ENCODE results near the gene RDH13. TPM values are rescaled to one million over a fixed set of nuclear protein-coding genes. Genes with fewer than 3 reads are reported as not detected.
"Not testable (repeated sequence)": the region's sequence is repeated elsewhere in the genome, so short reads cannot be mapped to it uniquely, and the experiment has no call there.

RDH13 gene
- total RNA-seq, 4 donors from 2014 or later: 28.4 to 125 (median 61.7) TPM

DNA sequence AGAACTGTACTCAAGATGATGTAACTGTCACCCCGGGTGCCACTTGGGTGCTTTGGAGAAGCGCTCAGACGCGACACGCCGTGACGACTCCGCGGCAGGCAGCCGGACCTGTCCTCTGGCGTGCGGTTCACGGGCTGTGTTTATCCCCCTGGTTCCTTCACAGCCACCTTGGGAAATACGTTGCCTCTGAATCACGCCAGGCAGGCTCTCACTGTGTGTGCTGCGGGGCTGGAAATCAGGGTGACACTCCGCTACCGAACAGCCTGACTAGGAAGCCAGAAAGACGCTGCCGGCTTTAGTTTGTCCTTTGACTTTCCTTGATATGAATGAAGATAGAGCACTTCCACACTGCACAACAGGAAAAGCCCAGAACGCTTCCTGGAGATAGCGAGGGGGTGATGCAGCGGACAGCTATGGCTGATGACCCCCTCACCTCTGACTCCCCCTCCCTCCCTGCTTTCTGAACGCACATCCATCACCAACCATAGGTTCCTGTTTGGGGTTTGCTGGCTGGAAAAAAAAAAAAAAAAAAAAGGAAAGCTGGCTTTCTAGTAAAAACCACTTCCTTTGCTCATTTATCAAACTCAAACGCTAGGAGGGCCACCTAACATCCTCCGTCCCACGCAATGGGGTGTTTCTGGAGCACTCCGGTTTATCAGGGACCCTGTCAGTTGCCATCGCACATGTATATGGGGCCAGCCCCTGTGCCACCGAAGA is 21.2 kb downstream of the RDH13 start:
- TF ChIP-seq POLR2A (IDR thresholded peaks at IDR 0.05): no peak
- TF ChIP-seq, protein P1, sequence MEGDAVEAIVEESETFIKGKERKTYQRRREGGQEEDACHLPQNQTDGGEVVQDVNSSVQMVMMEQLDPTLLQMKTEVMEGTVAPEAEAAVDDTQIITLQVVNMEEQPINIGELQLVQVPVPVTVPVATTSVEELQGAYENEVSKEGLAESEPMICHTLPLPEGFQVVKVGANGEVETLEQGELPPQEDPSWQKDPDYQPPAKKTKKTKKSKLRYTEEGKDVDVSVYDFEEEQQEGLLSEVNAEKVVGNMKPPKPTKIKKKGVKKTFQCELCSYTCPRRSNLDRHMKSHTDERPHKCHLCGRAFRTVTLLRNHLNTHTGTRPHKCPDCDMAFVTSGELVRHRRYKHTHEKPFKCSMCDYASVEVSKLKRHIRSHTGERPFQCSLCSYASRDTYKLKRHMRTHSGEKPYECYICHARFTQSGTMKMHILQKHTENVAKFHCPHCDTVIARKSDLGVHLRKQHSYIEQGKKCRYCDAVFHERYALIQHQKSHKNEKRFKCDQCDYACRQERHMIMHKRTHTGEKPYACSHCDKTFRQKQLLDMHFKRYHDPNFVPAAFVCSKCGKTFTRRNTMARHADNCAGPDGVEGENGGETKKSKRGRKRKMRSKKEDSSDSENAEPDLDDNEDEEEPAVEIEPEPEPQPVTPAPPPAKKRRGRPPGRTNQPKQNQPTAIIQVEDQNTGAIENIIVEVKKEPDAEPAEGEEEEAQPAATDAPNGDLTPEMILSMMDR (IDR thresholded peaks at IDR 0.05): no peak
- no peak for TF ChIP-seq EP300 (IDR thresholded peaks at IDR 0.05; ENCODE audit: low read depth)
- no peaks in the 10 kb centered on the region for H3K9me3 ChIP-seq
- in situ Hi-C loops (cut with MboI; ENCODE audit: low pct_ligation_motif_present in 1 of 4, low pct_unique_long_range_greater_than_20kb in 1 of 4, low sequenced_read_pairs in 3 of 4): no loop called here
- intact Hi-C loops (cut with DNase I; ENCODE audit: low total_unique reads): no loop called here
- H3K4me3 ChIP-seq: no peak overlapping the region
- no peaks in the 10 kb centered on the region for H3K27me3 ChIP-seq
- DNase-seq: no peak
- 73 to 81% methylated on average over 10 to 30 of the region's 30 CpGs for WGBS, 2 donors (ENCODE audit: low coverage in 1 of 2)
- peaks cover 0 to 29% (median 17%) of the 10 kb centered on the region in 4 donors for H3K36me3 ChIP-seq
- H3K27ac ChIP-seq: no peak overlapping the region
- no peaks in the 10 kb centered on the region for H3K4me1 ChIP-seq

DNA sequence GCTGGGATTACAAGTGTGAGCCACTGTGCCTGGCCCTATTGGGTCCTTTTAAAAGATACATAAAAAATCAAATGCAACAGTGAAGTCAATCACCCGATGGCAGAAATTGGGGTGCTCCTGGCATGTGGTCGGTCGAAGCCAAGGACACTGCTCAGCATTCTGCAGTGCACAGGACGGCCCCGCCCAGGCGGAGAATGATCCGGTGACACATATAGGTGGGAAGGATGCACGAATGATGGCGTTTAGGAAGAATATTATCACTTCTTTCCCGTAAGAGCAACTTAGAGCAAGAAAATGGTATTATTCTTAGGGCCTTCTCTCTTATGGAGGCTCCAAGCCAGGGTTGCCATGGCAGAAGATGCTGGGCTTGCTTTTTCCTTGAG is 21.7 kb downstream of the RDH13 start:
- in situ Hi-C loops (cut with MboI; ENCODE audit: low pct_ligation_motif_present in 1 of 4, low pct_unique_long_range_greater_than_20kb in 1 of 4, low sequenced_read_pairs in 3 of 4) (no loop called here), intact Hi-C loops (cut with DNase I; ENCODE audit: low total_unique reads) (no loop called here)
- Histone ChIP-seq H3K4me1 (no peaks in the 10 kb centered on the region), H3K9me3 (no peaks in the 10 kb centered on the region), H3K27me3 (no peaks in the 10 kb centered on the region), H3K4me3 (no peak overlapping the region), H3K36me3 (peaks cover 0 to 23% (median 14%) of the 10 kb centered on the region in 4 donors), H3K27ac (no peak overlapping the region)
- no peak for DNase-seq
- WGBS, 2 donors (ENCODE audit: low coverage in 1 of 2): 80 to 88% methylated on average over 1 to 10 of the region's 10 CpGs
- TF ChIP-seq, protein P1 (IDR thresholded peaks at IDR 0.05): no peak
- no peak for TF ChIP-seq POLR2A (IDR thresholded peaks at IDR 0.05)
- no peak for TF ChIP-seq EP300 (IDR thresholded peaks at IDR 0.05; ENCODE audit: low read depth)
- no peak for TF ChIP-seq POLR2AphosphoS5 (IDR thresholded peaks at IDR 0.05)

DNA sequence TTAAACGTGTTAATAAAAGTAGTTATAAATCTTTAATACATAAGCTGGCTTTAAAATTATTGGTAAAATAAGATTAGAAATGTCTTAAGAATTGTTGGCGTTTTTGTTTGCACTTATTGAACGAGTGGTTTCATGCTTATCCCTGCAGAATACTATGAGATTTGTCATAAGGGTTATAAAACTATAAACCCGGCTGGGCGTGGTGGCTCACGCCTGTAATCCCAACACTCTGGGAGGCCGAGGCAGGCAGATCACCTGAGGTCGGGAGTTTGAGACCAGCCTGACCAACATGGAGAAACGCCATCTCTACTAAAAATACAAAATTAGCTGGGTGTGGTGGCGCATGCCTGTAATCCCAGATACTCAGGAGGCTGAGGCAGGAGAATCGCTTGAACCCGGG is 22.3 kb downstream of the RDH13 start:
- DNase-seq: peak; percentile 51
- peaks cover 0 to 17% (median 12%) of the 10 kb centered on the region in 4 donors for H3K36me3 ChIP-seq
- in situ Hi-C loops (cut with MboI; ENCODE audit: low pct_ligation_motif_present in 1 of 4, low pct_unique_long_range_greater_than_20kb in 1 of 4, low sequenced_read_pairs in 3 of 4); H3K4me3 ChIP-seq; H3K9me3 ChIP-seq; H3K27ac ChIP-seq; H3K4me1 ChIP-seq; intact Hi-C loops (cut with DNase I; ENCODE audit: low total_unique reads); H3K27me3 ChIP-seq: not testable (repeated sequence)
- WGBS, 2 donors (ENCODE audit: low coverage in 1 of 2): 48 to 59% methylated on average over 12 of the region's 12 CpGs

DNA sequence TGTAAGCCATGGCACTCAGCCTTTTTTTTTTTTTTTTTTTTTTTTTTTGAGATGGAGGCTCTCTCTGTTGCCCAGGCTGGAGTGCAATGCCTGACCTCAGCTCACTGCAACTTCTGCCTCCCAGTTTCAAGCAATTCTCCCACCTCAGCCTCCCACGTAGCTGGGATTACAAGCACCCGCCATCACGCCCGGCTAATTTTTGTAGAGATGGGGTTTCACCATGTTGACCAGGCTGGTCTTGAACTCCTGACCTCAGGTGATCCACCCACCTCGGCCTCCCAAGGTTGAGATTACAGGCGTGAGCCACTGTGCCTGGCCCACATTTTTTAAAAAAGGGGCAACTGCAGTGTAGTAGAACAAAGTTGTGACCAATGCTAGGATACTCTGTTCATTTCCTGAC is 25.3 kb downstream of the RDH13 start:
- H3K9me3 ChIP-seq; in situ Hi-C loops (cut with MboI; ENCODE audit: low pct_ligation_motif_present in 1 of 4, low pct_unique_long_range_greater_than_20kb in 1 of 4, low sequenced_read_pairs in 3 of 4): not testable (repeated sequence)

DNA sequence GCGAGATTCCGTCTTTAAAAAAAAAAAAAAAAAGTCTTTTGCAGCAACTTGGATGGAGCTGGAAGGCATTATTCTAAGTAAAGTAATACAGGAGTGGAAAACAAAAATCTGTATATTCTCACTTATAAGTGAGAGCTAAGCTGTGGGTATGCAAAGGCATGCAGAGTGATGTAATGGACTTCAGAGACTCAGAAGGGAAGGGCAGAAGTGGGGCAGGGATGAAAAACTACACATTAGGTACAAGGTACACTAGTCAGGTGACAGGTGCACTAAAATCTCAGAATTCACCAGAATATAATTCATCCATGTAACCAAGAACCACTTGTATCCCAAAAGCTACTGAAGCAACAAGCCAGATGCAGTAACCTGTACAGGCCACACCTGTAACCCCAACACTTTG is 26.9 kb downstream of the RDH13 start:
- Histone ChIP-seq H3K4me3 (no peak overlapping the region), H3K9me3 (no peaks in the 10 kb centered on the region), H3K27me3 (no peaks in the 10 kb centered on the region), H3K4me1 (no peaks in the 10 kb centered on the region), H3K27ac (no peak overlapping the region), H3K36me3 (no peaks in the 10 kb centered on the region)
- WGBS, 2 donors (ENCODE audit: low coverage in 1 of 2): 94 to 100% methylated on average over 2 of the region's 2 CpGs
- intact Hi-C loops (cut with DNase I; ENCODE audit: low total_unique reads) (no loop called here), in situ Hi-C loops (cut with MboI; ENCODE audit: low pct_ligation_motif_present in 1 of 4, low pct_unique_long_range_greater_than_20kb in 1 of 4, low sequenced_read_pairs in 3 of 4) (no loop called here)
- no peak for DNase-seq
- TF ChIP-seq POLR2AphosphoS5 (IDR thresholded peaks at IDR 0.05) (no peak), EP300 (IDR thresholded peaks at IDR 0.05; ENCODE audit: low read depth) (no peak), POLR2A (IDR thresholded peaks at IDR 0.05) (no peak)
- TF ChIP-seq, protein P1 (IDR thresholded peaks at IDR 0.05): no peak

More for the DNA sequence above, 25.3 kb downstream of the RDH13 start:
- intact Hi-C loops (cut with DNase I; ENCODE audit: low total_unique reads); H3K27ac ChIP-seq; H3K36me3 ChIP-seq; DNase-seq; H3K27me3 ChIP-seq; H3K4me1 ChIP-seq; H3K4me3 ChIP-seq: not testable (repeated sequence)
- 82% methylated on average over 6 of the region's 6 CpGs; no CpG with 5 or more reads in 1 of the 2 donors for WGBS, 2 donors (ENCODE audit: low coverage in 1 of 2)
